ENCODE measurements around the gene CEND1. TPM values are rescaled to one million over a fixed set of nuclear protein-coding genes. Genes with fewer than 3 reads are reported as not detected.

The CEND1 gene
- total and polyA plus RNA-seq, 2 of the 13 experiments (the other 11 are each of a cell fraction or from before 2014, with no cell fraction given) = not detected

DNA sequence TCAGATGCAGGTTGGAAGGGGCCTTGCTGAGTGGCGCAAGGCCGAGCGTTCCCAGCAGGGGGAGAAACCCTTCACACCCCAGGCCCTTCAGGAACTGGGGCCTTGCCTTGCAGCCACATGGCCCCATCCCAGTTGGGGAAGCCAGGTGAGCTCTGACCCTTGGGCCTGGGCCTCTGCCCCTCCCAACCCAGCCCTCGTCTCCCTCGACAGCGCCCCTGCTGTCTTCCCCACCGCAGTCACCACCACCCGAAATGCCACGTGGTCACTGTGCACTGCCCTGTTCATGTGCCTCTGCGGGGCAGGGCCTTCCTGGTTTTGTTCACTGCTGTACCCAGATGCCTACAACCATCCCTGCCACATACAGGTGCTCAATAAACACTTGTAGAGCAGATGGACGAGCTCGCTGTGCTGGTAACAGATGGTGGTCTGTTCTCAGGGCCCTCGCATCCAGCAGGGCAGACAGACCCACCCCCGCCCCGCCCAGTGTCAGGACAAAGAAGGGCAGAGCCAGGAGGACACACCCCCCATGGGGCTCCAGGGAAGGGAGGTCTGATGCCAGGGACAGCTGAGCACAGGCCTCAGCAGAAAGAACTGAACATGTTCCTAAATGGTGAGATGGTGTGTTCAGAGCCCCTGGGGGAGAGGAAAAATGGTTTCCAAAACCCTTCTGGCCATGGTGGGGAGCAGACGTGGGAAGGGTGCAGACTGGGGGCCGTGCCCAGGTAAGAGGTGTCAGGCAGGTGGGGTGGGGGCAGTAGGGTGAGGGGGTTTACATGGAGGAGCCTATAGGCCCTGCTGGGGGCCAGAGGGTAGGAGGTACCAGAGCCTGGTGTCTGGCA lies 48.8 kb upstream of the CEND1 start (continued):
- TF ChIP-seq, protein P1, sequence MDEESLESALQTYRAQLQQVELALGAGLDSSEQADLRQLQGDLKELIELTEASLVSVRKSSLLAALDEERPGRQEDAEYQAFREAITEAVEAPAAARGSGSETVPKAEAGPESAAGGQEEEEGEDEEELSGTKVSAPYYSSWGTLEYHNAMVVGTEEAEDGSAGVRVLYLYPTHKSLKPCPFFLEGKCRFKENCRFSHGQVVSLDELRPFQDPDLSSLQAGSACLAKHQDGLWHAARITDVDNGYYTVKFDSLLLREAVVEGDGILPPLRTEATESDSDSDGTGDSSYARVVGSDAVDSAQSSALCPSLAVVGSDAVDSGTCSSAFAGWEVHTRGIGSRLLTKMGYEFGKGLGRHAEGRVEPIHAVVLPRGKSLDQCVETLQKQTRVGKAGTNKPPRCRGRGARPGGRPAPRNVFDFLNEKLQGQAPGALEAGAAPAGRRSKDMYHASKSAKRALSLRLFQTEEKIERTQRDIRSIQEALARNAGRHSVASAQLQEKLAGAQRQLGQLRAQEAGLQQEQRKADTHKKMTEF (CRISPR knock-in tag; IDR thresholded peaks at IDR 0.05) = peak; percentile 65; the same call in 1 of the 2 replicates
- peak; percentile 57; the same call in 1 of the 2 replicates for TF ChIP-seq ZNF891 (CRISPR knock-in tag; IDR thresholded peaks at IDR 0.05)
- TF ChIP-seq KDM1A (CRISPR knock-in tag; IDR thresholded peaks at IDR 0.05) = no peak
- no peak for TF ChIP-seq ZNF343 (CRISPR knock-in tag; IDR thresholded peaks at IDR 0.05)
- TF ChIP-seq ZNF484 (CRISPR knock-in tag; IDR thresholded peaks at IDR 0.05; ENCODE audit: borderline replicate concordance, low read depth) = no peak
- TF ChIP-seq CHD4 (IDR thresholded peaks at IDR 0.05; ENCODE audit: borderline replicate concordance, low read length) = no peak
- no peak for TF ChIP-seq FOXP1 (IDR thresholded peaks at IDR 0.05)
- no peak for TF ChIP-seq FOXP1 (CRISPR knock-in tag; IDR thresholded peaks at IDR 0.05)
- TF ChIP-seq, protein P2, sequence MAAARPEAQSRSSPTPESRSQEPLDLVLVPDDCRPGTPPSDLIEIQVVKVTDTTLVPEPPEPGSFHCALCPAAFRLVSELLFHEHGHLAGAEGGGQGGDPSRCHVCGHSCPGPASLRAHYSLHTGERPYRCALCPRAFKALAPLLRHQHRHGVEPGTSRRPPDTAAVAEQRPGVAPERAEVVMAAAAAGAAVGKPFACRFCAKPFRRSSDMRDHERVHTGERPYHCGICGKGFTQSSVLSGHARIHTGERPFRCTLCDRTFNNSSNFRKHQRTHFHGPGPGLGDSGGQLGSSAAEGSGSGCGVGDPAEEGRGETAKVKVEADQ (CRISPR knock-in tag; IDR thresholded peaks at IDR 0.05; ENCODE audit: borderline replicate concordance) = no peak; the same call in 1 of the 2 replicates
- 0 out of 2 replicates have a peak, but pooled peaks have one; percentile 23 for TF ChIP-seq TOPORS (CRISPR knock-in tag; IDR thresholded peaks at IDR 0.05)
- no peak for TF ChIP-seq CREM (IDR thresholded peaks at IDR 0.05)
- no peak for TF ChIP-seq CREM (CRISPR knock-in tag; IDR thresholded peaks at IDR 0.05)
- TF ChIP-seq, protein P3, sequence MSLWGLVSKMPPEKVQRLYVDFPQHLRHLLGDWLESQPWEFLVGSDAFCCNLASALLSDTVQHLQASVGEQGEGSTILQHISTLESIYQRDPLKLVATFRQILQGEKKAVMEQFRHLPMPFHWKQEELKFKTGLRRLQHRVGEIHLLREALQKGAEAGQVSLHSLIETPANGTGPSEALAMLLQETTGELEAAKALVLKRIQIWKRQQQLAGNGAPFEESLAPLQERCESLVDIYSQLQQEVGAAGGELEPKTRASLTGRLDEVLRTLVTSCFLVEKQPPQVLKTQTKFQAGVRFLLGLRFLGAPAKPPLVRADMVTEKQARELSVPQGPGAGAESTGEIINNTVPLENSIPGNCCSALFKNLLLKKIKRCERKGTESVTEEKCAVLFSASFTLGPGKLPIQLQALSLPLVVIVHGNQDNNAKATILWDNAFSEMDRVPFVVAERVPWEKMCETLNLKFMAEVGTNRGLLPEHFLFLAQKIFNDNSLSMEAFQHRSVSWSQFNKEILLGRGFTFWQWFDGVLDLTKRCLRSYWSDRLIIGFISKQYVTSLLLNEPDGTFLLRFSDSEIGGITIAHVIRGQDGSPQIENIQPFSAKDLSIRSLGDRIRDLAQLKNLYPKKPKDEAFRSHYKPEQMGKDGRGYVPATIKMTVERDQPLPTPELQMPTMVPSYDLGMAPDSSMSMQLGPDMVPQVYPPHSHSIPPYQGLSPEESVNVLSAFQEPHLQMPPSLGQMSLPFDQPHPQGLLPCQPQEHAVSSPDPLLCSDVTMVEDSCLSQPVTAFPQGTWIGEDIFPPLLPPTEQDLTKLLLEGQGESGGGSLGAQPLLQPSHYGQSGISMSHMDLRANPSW (CRISPR knock-in tag; IDR thresholded peaks at IDR 0.05; ENCODE audit: borderline replicate concordance) = no peak
- no peak for TF ChIP-seq EP300 (IDR thresholded peaks at IDR 0.05; ENCODE audit: low read depth in 2 of 2, low read length in 2 of 2)
- TF ChIP-seq EP300 (CRISPR knock-in tag; IDR thresholded peaks at IDR 0.05; ENCODE audit: borderline replicate concordance) = peak; percentile 55; the same call in 1 of the 2 replicates
- TF ChIP-seq ZNF761 (CRISPR knock-in tag; conservative IDR thresholded peaks at IDR 0.05) = no peak
- TF ChIP-seq, protein P4, sequence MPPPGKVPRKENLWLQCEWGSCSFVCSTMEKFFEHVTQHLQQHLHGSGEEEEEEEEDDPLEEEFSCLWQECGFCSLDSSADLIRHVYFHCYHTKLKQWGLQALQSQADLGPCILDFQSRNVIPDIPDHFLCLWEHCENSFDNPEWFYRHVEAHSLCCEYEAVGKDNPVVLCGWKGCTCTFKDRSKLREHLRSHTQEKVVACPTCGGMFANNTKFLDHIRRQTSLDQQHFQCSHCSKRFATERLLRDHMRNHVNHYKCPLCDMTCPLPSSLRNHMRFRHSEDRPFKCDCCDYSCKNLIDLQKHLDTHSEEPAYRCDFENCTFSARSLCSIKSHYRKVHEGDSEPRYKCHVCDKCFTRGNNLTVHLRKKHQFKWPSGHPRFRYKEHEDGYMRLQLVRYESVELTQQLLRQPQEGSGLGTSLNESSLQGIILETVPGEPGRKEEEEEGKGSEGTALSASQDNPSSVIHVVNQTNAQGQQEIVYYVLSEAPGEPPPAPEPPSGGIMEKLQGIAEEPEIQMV (CRISPR knock-in tag; IDR thresholded peaks at IDR 0.05; ENCODE audit: low read depth) = 0 out of 2 replicates have a peak, but pooled peaks have one; percentile 18
- TF ChIP-seq, protein P5, sequence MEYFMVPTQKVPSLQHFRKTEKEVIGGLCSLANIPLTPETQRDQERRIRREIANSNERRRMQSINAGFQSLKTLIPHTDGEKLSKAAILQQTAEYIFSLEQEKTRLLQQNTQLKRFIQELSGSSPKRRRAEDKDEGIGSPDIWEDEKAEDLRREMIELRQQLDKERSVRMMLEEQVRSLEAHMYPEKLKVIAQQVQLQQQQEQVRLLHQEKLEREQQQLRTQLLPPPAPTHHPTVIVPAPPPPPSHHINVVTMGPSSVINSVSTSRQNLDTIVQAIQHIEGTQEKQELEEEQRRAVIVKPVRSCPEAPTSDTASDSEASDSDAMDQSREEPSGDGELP (IDR thresholded peaks at IDR 0.05; ENCODE audit: borderline replicate concordance, low read depth) = peak; percentile 76; the same call in 1 of the 2 replicates
- no peak for TF ChIP-seq MTF2 (CRISPR knock-in tag; IDR thresholded peaks at IDR 0.05; ENCODE audit: borderline replicate concordance)
- no peak for TF ChIP-seq TEAD2 (CRISPR knock-in tag; IDR thresholded peaks at IDR 0.05)
- TF ChIP-seq ZNF3 (CRISPR knock-in tag; IDR thresholded peaks at IDR 0.05) = no peak
- TF ChIP-seq NKX3-1 (CRISPR knock-in tag; IDR thresholded peaks at IDR 0.05) = no peak
- peak; percentile 65; the same call in 1 of the 2 replicates for TF ChIP-seq KAT7 (CRISPR knock-in tag; IDR thresholded peaks at IDR 0.05; ENCODE audit: borderline replicate concordance)
- no peak for TF ChIP-seq ZNF569 (CRISPR knock-in tag; IDR thresholded peaks at IDR 0.05; ENCODE audit: borderline replicate concordance)

Measured in HepG2 (cell line).